H1 (cell line): ENCODE results near the gene KLC4.

Source experiments
- CTCF ChIP-seq, 3 experiments: IDR thresholded peaks; 1 replicate in 2 of 3; 2 replicates in 1 of 3; pipeline versions ENCODE4 v1.5.1 to v1.6.1; 2011; ENCODE audit warnings: low read length in 3 of 3, mild to moderate bottlenecking in 3 of 3, inconsistent platforms in 2 of 3, low read depth in 1 of 3, moderate library complexity in 1 of 3; ENCODE audit not compliant: insufficient read depth in 1 of 3; ENCODE audit errors: control extremely low read depth in 1 of 3
- MAX ChIP-seq: IDR thresholded peaks from 2 replicates; pipeline ENCODE4 v1.6.1; 2012; ENCODE audit warnings: inconsistent platforms
- POLR2A ChIP-seq, 2 experiments: IDR thresholded peaks; 1 replicate in 1 of 2; 2 replicates in 1 of 2; pipeline ENCODE4 v1.6.1; 2011; ENCODE audit warnings: low read depth in 2 of 2, low read length in 2 of 2, mild to moderate bottlenecking in 2 of 2; ENCODE audit errors: control extremely low read depth in 1 of 2
- SIN3A ChIP-seq, 2 experiments: IDR thresholded peaks in 1 of 2; conservative IDR thresholded peaks in 1 of 2; 2 replicates each; pipeline ENCODE4 v1.6.1; 2011 to 2012; ENCODE audit warnings: low read length in 2 of 2, improper control_type of control experiment in 1 of 2, low read depth in 1 of 2, mild to moderate bottlenecking in 1 of 2
- TAF7 ChIP-seq: optimal IDR thresholded peaks from 2 replicates; pipeline ENCODE3; 2011; ENCODE audit warnings: low read depth, mild to moderate bottlenecking, inconsistent platforms, low read length, moderate library complexity, borderline replicate concordance
- USF2 ChIP-seq: IDR thresholded peaks from 2 replicates; pipeline ENCODE4 v1.6.1; 2011; ENCODE audit warnings: low read length, improper control_type of control experiment

GRCh38 chr6:43036712-43037111 lies 22.7 kb upstream of the KLC4 start:
- TF ChIP-seq USF2 = no peak
- TF ChIP-seq POLR2A (IDR thresholded peaks at IDR 0.05; ENCODE audit: control extremely low read depth in 1 of 2, low read depth in 2 of 2, low read length in 2 of 2) = no peak
- no peak for TF ChIP-seq CTCF (IDR thresholded peaks at IDR 0.05; ENCODE audit: control extremely low read depth in 1 of 3, insufficient read depth in 1 of 3, low read depth in 1 of 3, low read length in 3 of 3)
- no peak for TF ChIP-seq TAF7
- no peak for TF ChIP-seq MAX
- TF ChIP-seq SIN3A (conservative IDR thresholded peaks at IDR 0.05 in 1 of 2, IDR thresholded peaks at IDR 0.05 in 1 of 2; ENCODE audit: low read depth in 1 of 2, low read length in 2 of 2) = no peak
